Lower leg skin (tissue), 3 donors: ENCODE data around the gene RSPRY1.

ENCODE experiments used
- CTCF ChIP-seq, 3 donors: fragments of 450-650 bp; IDR thresholded peaks; one replicate each; pipeline ENCODE4 v1.5.1; 2016; ENCODE audit warnings: antibody characterized with exemption in 3 of 3, mild to moderate bottlenecking in 3 of 3, moderate library complexity in 2 of 3
- POLR2A ChIP-seq, 2 donors: fragments of 450-650 bp; IDR thresholded peaks; one replicate each; pipeline ENCODE4 v1.6.1; 2016 to 2017; ENCODE audit warnings: antibody characterized with exemption in 2 of 2, mild to moderate bottlenecking in 1 of 2, moderate library complexity in 1 of 2

- no peak for TF ChIP-seq CTCF (IDR thresholded peaks at IDR 0.05)
- no peak for TF ChIP-seq POLR2A (IDR thresholded peaks at IDR 0.05)
These were observed 48.4 kb upstream of the RSPRY1 start for GRCh38 chr16:57137566-57138273.
